HepG2 (cell line): ENCODE measurements around the gene PACSIN1. TPM values are rescaled to one million over a fixed set of nuclear protein-coding genes. Genes with fewer than 3 reads are reported as not detected.

Source experiments
- ATF2 ChIP-seq: sonication (generic); formaldehyde crosslinking; IDR thresholded peaks from 2 replicates; pipeline ENCODE4 v1.4.0; 2020; ENCODE audit warnings: missing genetic modification reagents
- ATF4 ChIP-seq, 2 experiments: fragments of 450-650 bp in 1 of 2; sonication (generic) in 1 of 2; formaldehyde crosslinking; IDR thresholded peaks; 2 replicates each; pipeline versions ENCODE4 v1.5.0 to v1.8.0; 2020 to 2022; ENCODE audit warnings: mild to moderate bottlenecking in 1 of 2, missing genetic modification reagents in 1 of 2
- CENPT ChIP-seq: sonication (generic); formaldehyde crosslinking; IDR thresholded peaks from 2 replicates; pipeline ENCODE4 v1.8.0; 2022; ENCODE audit warnings: low read depth, mild to moderate bottlenecking, moderate library complexity, missing genetic modification reagents
- CENPX ChIP-seq: sonication (generic); formaldehyde crosslinking; IDR thresholded peaks from 2 replicates; pipeline ENCODE4 v1.9.0; 2021; ENCODE audit warnings: mild to moderate bottlenecking, missing genetic modification reagents, moderate library complexity
- ERF ChIP-seq: IDR thresholded peaks from 2 replicates; pipeline ENCODE4 v1.6.1; 2018; ENCODE audit warnings: missing biosample characterization, missing genetic modification reagents
- KAT7 ChIP-seq: IDR thresholded peaks from 2 replicates; pipeline ENCODE4 v1.6.1; 2018; ENCODE audit warnings: borderline replicate concordance, missing compliant biosample characterization
- NFRKB ChIP-seq: fragments of 450-650 bp; IDR thresholded peaks from 2 replicates; pipeline ENCODE4 v1.6.1; 2017
- NR2F2 ChIP-seq: IDR thresholded peaks from 2 replicates; pipeline ENCODE4 v1.6.1; 2012; ENCODE audit warnings: low read depth, inconsistent platforms, borderline replicate concordance
- PHF8 ChIP-seq: sonication (generic); formaldehyde crosslinking; IDR thresholded peaks from 2 replicates; pipeline ENCODE4 v1.5.0; 2020; ENCODE audit warnings: missing genetic modification reagents
- REST ChIP-seq, 2 experiments: IDR thresholded peaks; 2 replicates each; pipeline ENCODE4 v1.6.1; 2011 to 2012; ENCODE audit warnings: low read length in 2 of 2, borderline replicate concordance in 1 of 2, low read depth in 1 of 2, mild to moderate bottlenecking in 1 of 2, moderate library complexity in 1 of 2
- TFE3 ChIP-seq: IDR thresholded peaks from 2 replicates; pipeline ENCODE4 v1.6.1; 2016
- ZNF496 ChIP-seq: sonication (generic); formaldehyde crosslinking; IDR thresholded peaks from 2 replicates; pipeline ENCODE4 v1.8.1; 2023; ENCODE audit warnings: mild to moderate bottlenecking, moderate library complexity, missing genetic modification reagents; ENCODE audit not compliant: insufficient replicate concordance
- polyA plus RNA-seq, 8 experiments: library from polyadenylated mRNA; depleted of rRNA in 3 of 8; stranded (reverse) in 7 of 8; unstranded in 1 of 8; fragments of >200 nt; fragmentation: Illumina TruSeq in 4 of 8; extraction: Trizol in 4 of 8; gene quantifications; 2 replicates each; pipeline versions ENCODE4 v1.2.1 to v1.2.3, GENCODE V29; 2011 to 2016; ENCODE audit warnings: low read depth in 4 of 8, missing spikeins in 1 of 8, mixed read lengths in 1 of 8; ENCODE audit not compliant: insufficient read depth in 1 of 8
- total RNA-seq, 5 experiments: library from RNA; depleted of rRNA; stranded (reverse); fragments of >200 nt; fragmentation: Illumina TruSeq; extraction: Trizol; gene quantifications; 2 replicates each; pipeline ENCODE4 v1.2.3, GENCODE V29; 2016; ENCODE audit warnings: low read depth in 1 of 5

The PACSIN1 gene
- total and polyA plus RNA-seq, 2 of the 13 experiments (the other 11 are each of a cell fraction or from before 2014, with no cell fraction given), result not detected

- TF ChIP-seq TFE3 (CRISPR knock-in tag) (no peak), KAT7 (0 out of 2 replicates have a peak, but pooled peaks have one; percentile 35), ATF2 (peak; percentile 80), REST (IDR thresholded peaks at IDR 0.05; ENCODE audit: borderline replicate concordance in 1 of 2, low read depth in 1 of 2, low read length in 2 of 2) (no peak), CENPX (CRISPR knock-in tag) (no peak), NFRKB (no peak), ZNF496 (CRISPR knock-in tag) (no peak), PHF8 (peak; percentile 26; the same call in 1 of the 2 replicates), ATF4 (CRISPR knock-in tag; IDR thresholded peaks at IDR 0.05) (no peak), ERF (CRISPR knock-in tag) (peak; percentile 74; the same call in 1 of the 2 replicates), CENPT (CRISPR knock-in tag) (no peak), NR2F2 (no peak)
Measured at GRCh38 chr6:34526992-34527728, 61.3 kb downstream of the PACSIN1 start (continued).
